Stimulated activated naive CD8-positive, alpha-beta T cell treated with anti-CD3 and anti-CD28 coated beads, Interleukin-15, Interleukin-2, amounts not matched to agents 100 ng/mL and 50 ng/mL, for 24 hours (primary cell): ENCODE data around the gene MGRN1.
A peak's percentile ranks its signal among the peaks of the same experiment; 100 is the strongest.

ENCODE experiments used
- H3K27ac Mint-ChIP-seq: one replicate; pipeline ENCODE4 v1.8.0; 2021; ENCODE audit warnings: mild to moderate bottlenecking, mixed read lengths
- H3K27me3 Mint-ChIP-seq: one replicate; pipeline ENCODE4 v1.8.0; 2021; ENCODE audit warnings: mixed read lengths
- H3K36me3 Mint-ChIP-seq: one replicate; pipeline ENCODE4 v1.8.0; 2021; ENCODE audit warnings: low read depth, mixed read lengths
- H3K4me1 Mint-ChIP-seq: one replicate; pipeline ENCODE4 v1.8.0; 2021; ENCODE audit warnings: low read depth, mixed read lengths
- H3K4me3 Mint-ChIP-seq: one replicate; pipeline ENCODE4 v1.8.0; 2021; ENCODE audit warnings: mild to moderate bottlenecking, mixed read lengths
- H3K9me3 Mint-ChIP-seq: one replicate; pipeline ENCODE4 v1.8.0; 2021; ENCODE audit warnings: mixed read lengths

The MGRN1 gene

GRCh38 chr16:4664538-4665418 lies 40.2 kb downstream of the MGRN1 start:
- Mint-ChIP-seq H3K27ac (peak overlapping the region; percentile 92), H3K36me3 (peaks cover 25% of the 10 kb centered on the region), H3K27me3 (no peaks in the 10 kb centered on the region), H3K9me3 (no peaks in the 10 kb centered on the region), H3K4me1 (peaks cover 52% of the 10 kb centered on the region), H3K4me3 (peak overlapping the region; percentile 77)

GRCh38 chr16:4666537-4667202 lies 42.0 kb downstream of the MGRN1 start:
- Mint-ChIP-seq H3K27ac (no peak overlapping the region), H3K4me1 (peaks cover 33% of the 10 kb centered on the region), H3K4me3 (no peak overlapping the region), H3K9me3 (no peaks in the 10 kb centered on the region), H3K27me3 (no peaks in the 10 kb centered on the region), H3K36me3 (peaks cover 25% of the 10 kb centered on the region)

GRCh38 chr16:4667203-4667963 lies 42.8 kb downstream of the MGRN1 start:
- Mint-ChIP-seq H3K9me3 (no peaks in the 10 kb centered on the region), H3K27me3 (no peaks in the 10 kb centered on the region), H3K4me3 (no peak overlapping the region), H3K27ac (no peak overlapping the region), H3K36me3 (peaks cover 25% of the 10 kb centered on the region), H3K4me1 (peaks cover 28% of the 10 kb centered on the region)

- Mint-ChIP-seq H3K27me3 (no peaks in the 10 kb centered on the region), H3K36me3 (peaks cover 25% of the 10 kb centered on the region), H3K9me3 (no peaks in the 10 kb centered on the region), H3K27ac (no peak overlapping the region), H3K4me3 (no peak overlapping the region), H3K4me1 (peaks cover 26% of the 10 kb centered on the region)
Measured at GRCh38 chr16:4668313-4668960, 43.8 kb downstream of the MGRN1 start.

- H3K27ac Mint-ChIP-seq: no peak overlapping the region
- peaks cover 17% of the 10 kb centered on the region for H3K36me3 Mint-ChIP-seq
- H3K4me3 Mint-ChIP-seq: no peak overlapping the region
- peaks cover 30% of the 10 kb centered on the region for H3K4me1 Mint-ChIP-seq
- H3K27me3 Mint-ChIP-seq: no peaks in the 10 kb centered on the region
- H3K9me3 Mint-ChIP-seq: no peaks in the 10 kb centered on the region
Measured at GRCh38 chr16:4673387-4674046, 48.9 kb downstream of the MGRN1 start.

GRCh38 chr16:4674926-4675530 lies 50.4 kb downstream of the MGRN1 start:
- peaks cover 36% of the 10 kb centered on the region for H3K4me1 Mint-ChIP-seq
- peaks cover 12% of the 10 kb centered on the region for H3K36me3 Mint-ChIP-seq
- H3K4me3 Mint-ChIP-seq: peak overlapping the region; percentile 23
- H3K27me3 Mint-ChIP-seq: no peaks in the 10 kb centered on the region
- no peaks in the 10 kb centered on the region for H3K9me3 Mint-ChIP-seq
- peak overlapping the region; percentile 99 for H3K27ac Mint-ChIP-seq

GRCh38 chr16:4675864-4676786 lies 51.5 kb downstream of the MGRN1 start:
- Mint-ChIP-seq H3K27me3 (no peaks in the 10 kb centered on the region), H3K36me3 (peaks cover 12% of the 10 kb centered on the region), H3K4me1 (peaks cover 36% of the 10 kb centered on the region), H3K27ac (peak overlapping the region; percentile 99), H3K4me3 (peak overlapping the region; percentile 75), H3K9me3 (no peaks in the 10 kb centered on the region)

- Mint-ChIP-seq H3K4me1 (peaks cover 40% of the 10 kb centered on the region), H3K9me3 (no peaks in the 10 kb centered on the region), H3K36me3 (peaks cover 12% of the 10 kb centered on the region), H3K4me3 (peak overlapping the region; percentile 75), H3K27me3 (no peaks in the 10 kb centered on the region), H3K27ac (peak overlapping the region; percentile 99)
Measured at GRCh38 chr16:4676831-4677230, 52.2 kb downstream of the MGRN1 start.

GRCh38 chr16:4677390-4677789 lies 52.8 kb downstream of the MGRN1 start:
- Mint-ChIP-seq H3K4me1 (peaks cover 40% of the 10 kb centered on the region), H3K9me3 (no peaks in the 10 kb centered on the region), H3K27ac (peak overlapping the region; percentile 99), H3K27me3 (no peaks in the 10 kb centered on the region), H3K4me3 (no peak overlapping the region), H3K36me3 (peaks cover 12% of the 10 kb centered on the region)

GRCh38 chr16:4677994-4678393 lies 53.4 kb downstream of the MGRN1 start:
- H3K27me3 Mint-ChIP-seq: no peaks in the 10 kb centered on the region
- H3K27ac Mint-ChIP-seq: peak overlapping the region; percentile 90
- no peak overlapping the region for H3K4me3 Mint-ChIP-seq
- no peaks in the 10 kb centered on the region for H3K9me3 Mint-ChIP-seq
- peaks cover 43% of the 10 kb centered on the region for H3K4me1 Mint-ChIP-seq
- peaks cover 12% of the 10 kb centered on the region for H3K36me3 Mint-ChIP-seq

- no peaks in the 10 kb centered on the region for H3K27me3 Mint-ChIP-seq
- H3K36me3 Mint-ChIP-seq: peaks cover 10% of the 10 kb centered on the region
- peak overlapping the region; percentile 90 for H3K27ac Mint-ChIP-seq
- H3K4me1 Mint-ChIP-seq: peaks cover 45% of the 10 kb centered on the region
- no peaks in the 10 kb centered on the region for H3K9me3 Mint-ChIP-seq
- no peak overlapping the region for H3K4me3 Mint-ChIP-seq
Measured at GRCh38 chr16:4678596-4678995, 54.0 kb downstream of the MGRN1 start.

GRCh38 chr16:4679156-4679849 lies 54.7 kb downstream of the MGRN1 start:
- H3K4me1 Mint-ChIP-seq: peaks cover 45% of the 10 kb centered on the region
- H3K27me3 Mint-ChIP-seq: no peaks in the 10 kb centered on the region
- H3K4me3 Mint-ChIP-seq: no peak overlapping the region
- peak overlapping the region; percentile 90 for H3K27ac Mint-ChIP-seq
- H3K36me3 Mint-ChIP-seq: peaks cover 7% of the 10 kb centered on the region
- no peaks in the 10 kb centered on the region for H3K9me3 Mint-ChIP-seq
